ENCODE results near the gene PMVK. TPM values are rescaled to one million over a fixed set of nuclear protein-coding genes. Genes with fewer than 3 reads are reported as not detected.

PMVK gene
- total RNA-seq, 1 experiment from 2014 or later, result 26.8 TPM

- Mint-ChIP-seq H3K27me3 (ENCODE audit: low read depth) (no peaks in the 10 kb centered on the region), H3K9me3 (no peaks in the 10 kb centered on the region), H3K36me3 (peaks cover 34% of the 10 kb centered on the region), H3K27ac (peak overlapping the region; percentile 84; the same call in 1 of the 2 replicates), H3K4me3 (peak overlapping the region; percentile 93), H3K4me1 (peaks cover 43% of the 10 kb centered on the region)
- POLR2A ChIA-PET, result interaction anchor here (1.7 to 3.2 kb wide), 5 partner anchors 10 to 39 kb away, joined by 6 to 26 read pairs (median 10); partner anchors contain the start of genes FLAD1 and SHC1
- ATAC-seq (no peak), DNase-seq (ENCODE audit: low spot score) (no peak)
- TF ChIP-seq SMAD3 (CRISPR knock-in tag; IDR thresholded peaks at IDR 0.05; ENCODE audit: borderline replicate concordance), result no peak
- TF ChIP-seq, protein P1, sequence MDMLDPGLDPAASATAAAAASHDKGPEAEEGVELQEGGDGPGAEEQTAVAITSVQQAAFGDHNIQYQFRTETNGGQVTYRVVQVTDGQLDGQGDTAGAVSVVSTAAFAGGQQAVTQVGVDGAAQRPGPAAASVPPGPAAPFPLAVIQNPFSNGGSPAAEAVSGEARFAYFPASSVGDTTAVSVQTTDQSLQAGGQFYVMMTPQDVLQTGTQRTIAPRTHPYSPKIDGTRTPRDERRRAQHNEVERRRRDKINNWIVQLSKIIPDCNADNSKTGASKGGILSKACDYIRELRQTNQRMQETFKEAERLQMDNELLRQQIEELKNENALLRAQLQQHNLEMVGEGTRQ (CRISPR knock-in tag; IDR thresholded peaks at IDR 0.05), result no peak
- TF ChIP-seq E2F5 (CRISPR knock-in tag; IDR thresholded peaks at IDR 0.05), result no peak
- no peak for TF ChIP-seq JAZF1 (CRISPR knock-in tag; IDR thresholded peaks at IDR 0.05)
- CTCF ChIA-PET, result interaction anchor here (0.7 to 4.1 kb wide), 11 partner anchors 11 to 212 kb away, joined by 3 to 33 read pairs (median 7); partner anchors contain the start of genes FLAD1, KRTCAP2, LENEP and SHC1
These were observed 24.1 kb upstream of the PMVK start for GRCh38 chr1:154960446-154961136.

GRCh38 chr1:154959426-154959780 lies 22.9 kb upstream of the PMVK start:
- ChIA-PET CTCF (interaction anchor here (1.2 to 4.1 kb wide), 2 partner anchors 40 to 58 kb away, joined by 3 to 25 read pairs; no protein-coding TSS in a partner anchor), POLR2A (interaction anchor here (4.6 kb wide), 1 partner anchor 12 kb away, joined by 66 read pairs; the partner anchor contains the start of genes CKS1B and SHC1)
- peaks cover 55% of the 10 kb centered on the region for H3K4me1 Mint-ChIP-seq
- no peak for TF ChIP-seq KAT7 (CRISPR knock-in tag; IDR thresholded peaks at IDR 0.05; ENCODE audit: borderline replicate concordance)
- no peak for TF ChIP-seq CREM (CRISPR knock-in tag; IDR thresholded peaks at IDR 0.05)
- TF ChIP-seq ZBTB43 (CRISPR knock-in tag; IDR thresholded peaks at IDR 0.05), result no peak
- no peak for TF ChIP-seq TCF7 (CRISPR knock-in tag; IDR thresholded peaks at IDR 0.05; ENCODE audit: low read depth)
- no peak for TF ChIP-seq TEAD4 (CRISPR knock-in tag; IDR thresholded peaks at IDR 0.05)
- no peak for TF ChIP-seq PRDM15 (CRISPR knock-in tag; IDR thresholded peaks at IDR 0.05)
- TF ChIP-seq ZNF281 (CRISPR knock-in tag; IDR thresholded peaks at IDR 0.05), result no peak
- TF ChIP-seq ZNF423 (CRISPR knock-in tag; IDR thresholded peaks at IDR 0.05), result no peak
- no peak for TF ChIP-seq NFE2L1 (CRISPR knock-in tag; IDR thresholded peaks at IDR 0.05)
- TF ChIP-seq NFATC4 (CRISPR knock-in tag; IDR thresholded peaks at IDR 0.05), result no peak
- no peak for TF ChIP-seq ZNF532 (CRISPR knock-in tag; IDR thresholded peaks at IDR 0.05; ENCODE audit: borderline replicate concordance)
- TF ChIP-seq MXD4 (CRISPR knock-in tag; IDR thresholded peaks at IDR 0.05; ENCODE audit: borderline replicate concordance), result no peak
- no peak for TF ChIP-seq ZNF317 (CRISPR knock-in tag; IDR thresholded peaks at IDR 0.05; ENCODE audit: borderline replicate concordance, low read depth)
- TF ChIP-seq ESRRA (CRISPR knock-in tag; IDR thresholded peaks at IDR 0.05; ENCODE audit: borderline replicate concordance), result no peak

More at GRCh38 chr1:154959426-154959780, 22.9 kb upstream of the PMVK start:
- Mint-ChIP-seq H3K27me3 (ENCODE audit: low read depth) (no peaks in the 10 kb centered on the region), H3K9me3 (no peaks in the 10 kb centered on the region), H3K4me3 (peak overlapping the region; percentile 37), H3K27ac (no peak overlapping the region), H3K36me3 (peaks cover 24% of the 10 kb centered on the region)
- no peak for DNase-seq (ENCODE audit: low spot score)
- ATAC-seq, result no peak
